ENCODE results near the gene ARHGAP24.

ARHGAP24 gene

GRCh38 chr4:85448906-85449890 is 25.8 kb upstream of the ARHGAP24 start:
- Histone ChIP-seq H3K9me3 (ENCODE audit: control insufficient read depth in 2 of 2, low read length in 2 of 2) (no peaks in the 10 kb centered on the region), H3K9ac (ENCODE audit: low read depth in 1 of 2, low read length in 2 of 2) (no peak overlapping the region), H3K36me3 (ENCODE audit: control insufficient read depth in 2 of 2, insufficient read depth in 2 of 2, low read length in 2 of 2) (no peaks in the 10 kb centered on the region), H3K27ac (ENCODE audit: low read depth in 2 of 2, low read length in 2 of 2) (no peak overlapping the region), H3K4me3 (ENCODE audit: low read length in 2 of 2) (no peak overlapping the region), H3K27me3 (ENCODE audit: control insufficient read depth in 2 of 2, insufficient read depth in 2 of 2, low read length in 2 of 2) (no peaks in the 10 kb centered on the region), H3K4me1 (ENCODE audit: control insufficient read depth in 2 of 2, insufficient read depth in 2 of 2, low read length in 2 of 2) (no peaks in the 10 kb centered on the region)

GRCh38 chr4:85452058-85452731 is 22.8 kb upstream of the ARHGAP24 start:
- H3K9ac ChIP-seq (ENCODE audit: low read depth in 1 of 2, low read length in 2 of 2) = no peak overlapping the region
- no peaks in the 10 kb centered on the region for H3K27me3 ChIP-seq (ENCODE audit: control insufficient read depth in 2 of 2, insufficient read depth in 2 of 2, low read length in 2 of 2)
- no peaks in the 10 kb centered on the region for H3K4me1 ChIP-seq (ENCODE audit: control insufficient read depth in 2 of 2, insufficient read depth in 2 of 2, low read length in 2 of 2)
- no peaks in the 10 kb centered on the region for H3K9me3 ChIP-seq (ENCODE audit: control insufficient read depth in 2 of 2, low read length in 2 of 2)
- no peak overlapping the region for H3K27ac ChIP-seq (ENCODE audit: low read depth in 2 of 2, low read length in 2 of 2)
- H3K4me3 ChIP-seq (ENCODE audit: low read length in 2 of 2) = no peak overlapping the region
- H3K36me3 ChIP-seq (ENCODE audit: control insufficient read depth in 2 of 2, insufficient read depth in 2 of 2, low read length in 2 of 2) = no peaks in the 10 kb centered on the region

- H3K4me1 ChIP-seq (ENCODE audit: control insufficient read depth in 2 of 2, insufficient read depth in 2 of 2, low read length in 2 of 2) = peaks cover 0 to 9% of the 10 kb centered on the region in 2 donors
- H3K9ac ChIP-seq (ENCODE audit: low read depth in 1 of 2, low read length in 2 of 2) = no peak overlapping the region
- H3K27me3 ChIP-seq (ENCODE audit: control insufficient read depth in 2 of 2, insufficient read depth in 2 of 2, low read length in 2 of 2) = no peaks in the 10 kb centered on the region
- H3K36me3 ChIP-seq (ENCODE audit: control insufficient read depth in 2 of 2, insufficient read depth in 2 of 2, low read length in 2 of 2) = no peaks in the 10 kb centered on the region
- H3K4me3 ChIP-seq (ENCODE audit: low read length in 2 of 2) = no peak overlapping the region
- no peak overlapping the region for H3K27ac ChIP-seq (ENCODE audit: low read depth in 2 of 2, low read length in 2 of 2)
- H3K9me3 ChIP-seq (ENCODE audit: control insufficient read depth in 2 of 2, low read length in 2 of 2) = no peaks in the 10 kb centered on the region
These were observed 19.0 kb upstream of the ARHGAP24 start for GRCh38 chr4:85455942-85456341.

- H3K27me3 ChIP-seq (ENCODE audit: control insufficient read depth in 2 of 2, insufficient read depth in 2 of 2, low read length in 2 of 2) = no peaks in the 10 kb centered on the region
- no peak overlapping the region for H3K4me3 ChIP-seq (ENCODE audit: low read length in 2 of 2)
- no peak overlapping the region for H3K9ac ChIP-seq (ENCODE audit: low read depth in 1 of 2, low read length in 2 of 2)
- H3K36me3 ChIP-seq (ENCODE audit: control insufficient read depth in 2 of 2, insufficient read depth in 2 of 2, low read length in 2 of 2) = no peaks in the 10 kb centered on the region
- peaks cover 0 to 9% of the 10 kb centered on the region in 2 donors for H3K4me1 ChIP-seq (ENCODE audit: control insufficient read depth in 2 of 2, insufficient read depth in 2 of 2, low read length in 2 of 2)
- H3K27ac ChIP-seq (ENCODE audit: low read depth in 2 of 2, low read length in 2 of 2) = no peak overlapping the region
- H3K9me3 ChIP-seq (ENCODE audit: control insufficient read depth in 2 of 2, low read length in 2 of 2) = no peaks in the 10 kb centered on the region
These were observed 17.0 kb upstream of the ARHGAP24 start for GRCh38 chr4:85457752-85458467.

- Histone ChIP-seq H3K4me1 (ENCODE audit: control insufficient read depth in 2 of 2, insufficient read depth in 2 of 2, low read length in 2 of 2) (peaks cover 0 to 9% of the 10 kb centered on the region in 2 donors), H3K36me3 (ENCODE audit: control insufficient read depth in 2 of 2, insufficient read depth in 2 of 2, low read length in 2 of 2) (no peaks in the 10 kb centered on the region), H3K27me3 (ENCODE audit: control insufficient read depth in 2 of 2, insufficient read depth in 2 of 2, low read length in 2 of 2) (no peaks in the 10 kb centered on the region), H3K4me3 (ENCODE audit: low read length in 2 of 2) (no peak overlapping the region), H3K9me3 (ENCODE audit: control insufficient read depth in 2 of 2, low read length in 2 of 2) (no peaks in the 10 kb centered on the region), H3K27ac (ENCODE audit: low read depth in 2 of 2, low read length in 2 of 2) (no peak overlapping the region), H3K9ac (ENCODE audit: low read depth in 1 of 2, low read length in 2 of 2) (no peak overlapping the region)
These were observed 15.2 kb upstream of the ARHGAP24 start for GRCh38 chr4:85459736-85460135.

- H3K27me3 ChIP-seq (ENCODE audit: control insufficient read depth in 2 of 2, insufficient read depth in 2 of 2, low read length in 2 of 2) = no peaks in the 10 kb centered on the region
- H3K9ac ChIP-seq (ENCODE audit: low read depth in 1 of 2, low read length in 2 of 2) = peak overlapping the region in 1 of 2 donors; percentile 46
- peak overlapping the region; percentile 78 to 79 for H3K4me3 ChIP-seq (ENCODE audit: low read length in 2 of 2)
- no peaks in the 10 kb centered on the region for H3K36me3 ChIP-seq (ENCODE audit: control insufficient read depth in 2 of 2, insufficient read depth in 2 of 2, low read length in 2 of 2)
- H3K4me1 ChIP-seq (ENCODE audit: control insufficient read depth in 2 of 2, insufficient read depth in 2 of 2, low read length in 2 of 2) = peaks cover 0 to 4% of the 10 kb centered on the region in 2 donors
- no peaks in the 10 kb centered on the region for H3K9me3 ChIP-seq (ENCODE audit: control insufficient read depth in 2 of 2, low read length in 2 of 2)
- peak overlapping the region in 1 of 2 donors; percentile 75 for H3K27ac ChIP-seq (ENCODE audit: low read depth in 2 of 2, low read length in 2 of 2)
These were observed 594 bp upstream of the ARHGAP24 start for GRCh38 chr4:85474356-85474755.

GRCh38 chr4:85475631-85476233 is 782 bp downstream of the ARHGAP24 start:
- Histone ChIP-seq H3K27me3 (ENCODE audit: control insufficient read depth in 2 of 2, insufficient read depth in 2 of 2, low read length in 2 of 2) (no peaks in the 10 kb centered on the region), H3K9ac (ENCODE audit: low read depth in 1 of 2, low read length in 2 of 2) (no peak overlapping the region), H3K27ac (ENCODE audit: low read depth in 2 of 2, low read length in 2 of 2) (peak overlapping the region; percentile 58 to 75), H3K9me3 (ENCODE audit: control insufficient read depth in 2 of 2, low read length in 2 of 2) (no peaks in the 10 kb centered on the region), H3K36me3 (ENCODE audit: control insufficient read depth in 2 of 2, insufficient read depth in 2 of 2, low read length in 2 of 2) (no peaks in the 10 kb centered on the region), H3K4me1 (ENCODE audit: control insufficient read depth in 2 of 2, insufficient read depth in 2 of 2, low read length in 2 of 2) (peaks cover 0 to 4% of the 10 kb centered on the region in 2 donors), H3K4me3 (ENCODE audit: low read length in 2 of 2) (peak overlapping the region; percentile 62 to 78)

- Histone ChIP-seq H3K27ac (ENCODE audit: low read depth in 2 of 2, low read length in 2 of 2) (no peak overlapping the region), H3K4me3 (ENCODE audit: low read length in 2 of 2) (peak overlapping the region in 1 of 2 donors; percentile 27), H3K4me1 (ENCODE audit: control insufficient read depth in 2 of 2, insufficient read depth in 2 of 2, low read length in 2 of 2) (peaks cover 0 to 4% of the 10 kb centered on the region in 2 donors)
These were observed 1.4 kb downstream of the ARHGAP24 start for GRCh38 chr4:85476381-85476780.

GRCh38 chr4:85477534-85477933 is 2.6 kb downstream of the ARHGAP24 start:
- Histone ChIP-seq H3K4me3 (ENCODE audit: low read length in 2 of 2) (peak overlapping the region; percentile 8 to 46), H3K9ac (ENCODE audit: low read depth in 1 of 2, low read length in 2 of 2) (no peak overlapping the region), H3K9me3 (ENCODE audit: control insufficient read depth in 2 of 2, low read length in 2 of 2) (no peaks in the 10 kb centered on the region), H3K4me1 (ENCODE audit: control insufficient read depth in 2 of 2, insufficient read depth in 2 of 2, low read length in 2 of 2) (peaks cover 0 to 4% of the 10 kb centered on the region in 2 donors), H3K27me3 (ENCODE audit: control insufficient read depth in 2 of 2, insufficient read depth in 2 of 2, low read length in 2 of 2) (no peaks in the 10 kb centered on the region), H3K27ac (ENCODE audit: low read depth in 2 of 2, low read length in 2 of 2) (no peak overlapping the region), H3K36me3 (ENCODE audit: control insufficient read depth in 2 of 2, insufficient read depth in 2 of 2, low read length in 2 of 2) (no peaks in the 10 kb centered on the region)

More at GRCh38 chr4:85476381-85476780, 1.4 kb downstream of the ARHGAP24 start:
- Histone ChIP-seq H3K9ac (ENCODE audit: low read depth in 1 of 2, low read length in 2 of 2) (no peak overlapping the region), H3K27me3 (ENCODE audit: control insufficient read depth in 2 of 2, insufficient read depth in 2 of 2, low read length in 2 of 2) (no peaks in the 10 kb centered on the region), H3K36me3 (ENCODE audit: control insufficient read depth in 2 of 2, insufficient read depth in 2 of 2, low read length in 2 of 2) (no peaks in the 10 kb centered on the region), H3K9me3 (ENCODE audit: control insufficient read depth in 2 of 2, low read length in 2 of 2) (no peaks in the 10 kb centered on the region)

Measured in mucosa of rectum (tissue), 2 donors.